AG10803 (cell line): ENCODE data around the gene CDX2.

Source experiments
- DNase-seq: peaks from one replicate; pipeline ENCODE4 v3.0.0; 2010; ENCODE audit warnings: low read depth
- H3K4me3 ChIP-seq: 2 replicates; pipeline ENCODE4 v1.5.1; 2011; ENCODE audit warnings: mild to moderate bottlenecking, low read length, control low read depth
- TF ChIP-seq, protein P1 (sequence below): conservative IDR thresholded peaks from 2 replicates; pipeline ENCODE4 v1.5.1; 2011; ENCODE audit warnings: mild to moderate bottlenecking, low read length, control low read depth, inconsistent platforms

CDX2 gene

DNA sequence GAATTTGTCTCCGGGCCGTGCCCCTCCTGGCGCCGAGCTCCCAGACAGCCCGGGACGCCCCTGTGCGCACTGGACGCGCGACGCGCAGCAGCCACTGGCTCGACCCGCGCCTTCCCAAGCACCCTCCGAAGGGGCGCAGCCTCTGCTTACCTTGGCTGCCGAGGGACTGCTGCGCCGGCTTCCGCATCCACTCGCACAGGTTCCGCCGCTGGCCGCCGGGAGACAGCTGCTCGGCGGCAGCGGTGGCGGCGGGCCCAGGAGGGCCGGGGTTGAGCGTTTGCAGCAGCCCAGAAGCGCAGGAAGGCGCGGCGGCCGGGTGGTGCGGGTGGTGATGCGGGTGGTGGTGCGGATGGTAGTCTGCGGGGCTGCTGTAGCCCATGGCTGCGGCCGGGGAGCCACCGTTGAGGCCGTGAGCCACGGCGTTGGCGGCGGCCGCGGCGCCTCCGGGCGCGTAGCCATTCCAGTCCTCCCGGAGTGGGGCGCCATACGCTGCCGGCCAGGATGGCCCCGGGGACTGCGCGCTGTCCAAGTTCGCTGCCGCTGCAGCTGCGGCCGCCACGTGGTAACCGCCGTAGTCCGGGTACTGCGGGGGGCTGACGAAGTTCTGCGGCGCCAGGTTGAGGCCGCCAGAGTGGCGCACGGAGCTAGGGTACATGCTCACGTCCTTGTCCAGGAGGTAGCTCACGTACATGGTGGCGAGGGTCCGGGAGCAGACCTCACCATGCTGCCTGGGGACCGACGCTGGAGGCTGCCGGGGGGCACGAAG, 616 bp downstream of the CDX2 start:
- H3K4me3 ChIP-seq = no peak overlapping the region
- TF ChIP-seq, protein P1, sequence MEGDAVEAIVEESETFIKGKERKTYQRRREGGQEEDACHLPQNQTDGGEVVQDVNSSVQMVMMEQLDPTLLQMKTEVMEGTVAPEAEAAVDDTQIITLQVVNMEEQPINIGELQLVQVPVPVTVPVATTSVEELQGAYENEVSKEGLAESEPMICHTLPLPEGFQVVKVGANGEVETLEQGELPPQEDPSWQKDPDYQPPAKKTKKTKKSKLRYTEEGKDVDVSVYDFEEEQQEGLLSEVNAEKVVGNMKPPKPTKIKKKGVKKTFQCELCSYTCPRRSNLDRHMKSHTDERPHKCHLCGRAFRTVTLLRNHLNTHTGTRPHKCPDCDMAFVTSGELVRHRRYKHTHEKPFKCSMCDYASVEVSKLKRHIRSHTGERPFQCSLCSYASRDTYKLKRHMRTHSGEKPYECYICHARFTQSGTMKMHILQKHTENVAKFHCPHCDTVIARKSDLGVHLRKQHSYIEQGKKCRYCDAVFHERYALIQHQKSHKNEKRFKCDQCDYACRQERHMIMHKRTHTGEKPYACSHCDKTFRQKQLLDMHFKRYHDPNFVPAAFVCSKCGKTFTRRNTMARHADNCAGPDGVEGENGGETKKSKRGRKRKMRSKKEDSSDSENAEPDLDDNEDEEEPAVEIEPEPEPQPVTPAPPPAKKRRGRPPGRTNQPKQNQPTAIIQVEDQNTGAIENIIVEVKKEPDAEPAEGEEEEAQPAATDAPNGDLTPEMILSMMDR = no peak
- no peak for DNase-seq

DNA sequence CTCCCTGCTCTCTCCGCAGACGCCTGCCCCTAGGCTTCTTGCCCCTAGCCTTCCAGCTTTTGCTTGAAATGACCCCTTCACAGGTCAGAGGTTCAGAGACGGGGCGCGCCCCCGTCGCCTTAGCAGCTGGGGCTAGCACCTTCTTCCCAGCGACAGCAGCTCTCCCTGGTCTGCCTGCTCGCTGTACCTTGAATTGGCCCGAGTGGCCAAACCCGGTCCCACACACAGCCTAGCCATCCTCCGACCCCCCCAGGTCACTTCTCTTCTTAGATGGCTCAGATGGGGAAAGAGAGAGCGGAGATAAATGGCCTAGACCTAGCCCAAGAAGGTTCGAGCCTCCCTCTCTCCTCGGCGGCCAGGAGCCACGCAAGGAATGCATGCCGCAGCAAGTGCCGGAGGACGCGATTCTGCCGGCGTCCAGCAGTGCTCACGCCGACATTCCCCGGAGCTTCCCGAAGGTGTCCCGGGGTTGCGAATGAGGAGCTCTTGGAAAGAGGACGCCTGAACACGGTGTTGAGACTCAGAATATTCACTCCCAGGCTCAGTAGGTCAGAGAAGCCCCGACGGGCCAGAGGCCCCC, 1.3 kb downstream of the CDX2 start:
- DNase-seq = no peak
- no peak overlapping the region for H3K4me3 ChIP-seq
- TF ChIP-seq, protein P1 = no peak

DNA sequence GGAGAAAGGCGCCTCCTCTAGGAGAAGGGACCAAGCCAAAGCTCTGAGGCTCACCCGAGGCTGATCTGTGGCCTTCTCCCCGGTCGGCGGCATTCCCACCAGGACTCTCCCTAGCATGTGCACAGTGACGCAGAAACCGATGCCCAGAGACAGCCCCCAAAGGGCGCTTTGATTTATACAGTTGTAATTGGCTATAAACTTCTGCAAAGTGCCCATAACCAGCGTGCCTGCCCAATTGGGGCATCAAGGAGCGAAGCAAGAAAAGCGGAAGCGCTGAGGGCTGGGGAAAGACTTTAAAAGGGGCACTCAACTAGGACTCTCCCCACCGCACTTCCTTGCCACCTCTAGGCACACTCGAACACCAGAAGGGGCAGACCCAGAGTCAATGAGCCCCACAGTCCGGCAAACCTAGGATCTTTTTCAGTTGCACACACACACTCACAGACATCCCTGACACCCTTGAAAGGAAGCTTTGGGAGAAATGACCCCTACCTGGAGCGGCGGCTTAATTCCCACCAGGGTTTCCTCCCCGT, 1.8 kb downstream of the CDX2 start:
- no peak overlapping the region for H3K4me3 ChIP-seq
- no peak for DNase-seq
- TF ChIP-seq, protein P1 = no peak

DNA sequence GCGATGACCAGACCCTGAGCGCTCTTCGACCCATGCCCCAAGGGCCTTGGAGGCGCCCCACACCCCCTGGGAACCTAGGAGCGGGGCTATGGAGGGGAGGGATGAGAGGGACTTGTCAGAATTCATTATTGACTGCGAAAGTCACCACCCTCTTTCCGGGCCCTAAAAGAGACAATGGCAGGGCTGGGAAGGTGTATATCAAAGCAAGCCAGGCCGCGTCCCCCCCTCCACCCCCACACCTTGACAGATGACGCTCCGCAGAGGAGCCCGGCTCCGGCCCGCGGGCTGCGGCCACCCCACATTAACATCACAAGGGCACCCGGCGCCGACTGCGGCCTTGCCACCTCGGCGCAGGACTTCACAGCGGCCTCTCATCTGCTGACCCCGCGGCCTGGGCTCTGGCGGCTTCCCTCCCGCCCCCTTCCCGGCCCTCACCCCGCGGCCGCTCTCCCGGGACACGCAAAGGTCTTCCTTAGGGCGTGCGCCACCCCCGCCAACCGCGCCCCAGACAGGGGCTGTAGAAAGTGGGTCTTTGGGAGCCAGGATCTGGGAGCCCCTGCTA, 2.4 kb downstream of the CDX2 start:
- H3K4me3 ChIP-seq = no peak overlapping the region
- TF ChIP-seq, protein P1 = no peak
- no peak for DNase-seq

DNA sequence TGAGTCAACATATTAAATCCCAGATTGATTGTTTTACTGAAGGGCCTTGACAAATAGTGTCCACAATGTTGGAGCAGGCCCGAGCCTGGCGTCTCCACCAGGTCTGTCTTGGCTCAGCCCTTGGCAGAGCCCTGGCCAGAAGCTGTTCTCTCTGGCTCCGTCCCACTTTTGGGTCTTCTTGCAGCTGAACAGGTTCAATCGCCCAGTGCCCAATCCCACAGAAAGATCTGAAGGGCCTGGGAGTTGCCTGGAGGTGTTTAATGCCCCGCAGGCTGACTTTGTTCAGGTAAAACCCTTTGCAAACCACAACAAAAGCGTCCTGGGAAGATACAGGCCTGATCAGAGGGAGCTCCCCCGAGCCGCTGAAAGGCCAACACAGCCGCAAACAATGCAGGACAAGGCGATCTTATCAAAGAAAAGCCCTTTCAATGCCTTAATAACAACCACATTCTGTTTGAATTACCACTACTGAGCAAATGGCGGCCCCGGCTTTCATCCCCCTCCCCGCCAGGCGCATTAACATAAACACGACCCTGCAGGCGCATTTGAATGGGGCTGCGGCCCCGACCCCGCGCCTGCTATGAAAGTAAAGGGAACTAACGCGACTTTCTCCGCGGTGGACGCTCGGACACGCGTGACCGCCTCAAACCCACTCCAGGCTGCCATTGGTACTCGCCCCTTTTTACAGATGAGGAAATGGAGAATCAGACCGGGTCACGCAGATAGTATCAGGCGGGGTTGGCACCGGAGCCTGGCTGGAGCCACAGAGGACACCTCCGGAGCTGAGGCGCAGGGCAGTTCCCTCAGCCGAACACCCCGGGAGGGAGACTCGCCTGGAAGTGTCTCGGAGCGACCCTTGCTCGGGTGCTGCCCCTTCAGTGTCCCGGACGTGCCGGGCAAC, 3.1 kb downstream of the CDX2 start:
- no peak for DNase-seq
- H3K4me3 ChIP-seq = no peak overlapping the region
- TF ChIP-seq, protein P1 = no peak

DNA sequence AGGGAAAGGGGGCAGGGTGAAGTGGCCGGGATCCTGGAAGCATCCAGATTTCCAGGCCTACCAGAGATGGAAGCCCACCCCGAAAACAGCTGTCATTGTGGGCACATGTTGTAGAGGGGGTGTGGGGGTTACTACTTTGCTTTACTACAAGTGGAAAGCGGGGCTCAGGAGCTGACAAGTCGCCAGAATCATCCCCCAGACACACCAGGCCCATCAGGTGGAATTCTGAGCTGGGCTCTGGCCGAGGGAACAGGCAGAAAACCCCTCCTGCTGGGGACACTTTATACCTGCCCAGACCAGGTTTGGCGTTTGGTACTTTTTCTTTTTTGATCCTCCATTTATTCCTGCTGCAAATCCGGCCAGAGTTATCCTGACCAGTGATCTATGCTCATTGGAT, 3.8 kb downstream of the CDX2 start:
- DNase-seq = no peak
- no peak overlapping the region for H3K4me3 ChIP-seq

More for the DNA sequence above, 3.8 kb downstream of the CDX2 start:
- TF ChIP-seq, protein P1 = no peak
